Measurements from ENCODE around the gene C22orf15. TPM values are rescaled to one million over a fixed set of nuclear protein-coding genes. Genes with fewer than 3 reads are reported as not detected.

The C22orf15 gene
- total and polyA plus RNA-seq, 2 donors (not counting 3 experiments of a cell fraction or from before 2014, with no cell fraction given) = 0.86 TPM; not detected in 1

- H3K79me2 ChIP-seq (ENCODE audit: control insufficient read depth, insufficient read depth, low read length) = no peaks in the 10 kb centered on the region
- FAIRE-seq (peak; percentile 57), DNase-seq (ENCODE audit: low read depth, low spot score) (peak; percentile 60)
- peaks cover 10% of the 10 kb centered on the region for H3K4me1 ChIP-seq (ENCODE audit: control insufficient read depth, extremely low read depth, insufficient read depth, low read length)
- peak within 1 kb of the TSS; percentile 68 for H3K9ac ChIP-seq (replicated peaks; ENCODE audit: extremely low read depth, insufficient read depth, low read length)
- H3K4me3 ChIP-seq (replicated peaks in 1 of 3; ENCODE audit: insufficient read depth in 1 of 3, low read depth in 1 of 3, low read length in 3 of 3) = peak within 1 kb of the TSS; percentile 88 to 92 (median 89)
- CTCF ChIA-PET = interaction anchor here (0.6 to 1.1 kb wide), 3 partner anchors 19 to 262 kb away, joined by 3 read pairs; no protein-coding TSS in a partner anchor
- no TSS peak for BruUV-seq (replicated peaks)
- peak within 1 kb of the TSS; percentile 93 for H3K4me2 ChIP-seq (ENCODE audit: insufficient read depth, low read length)
- H3K27ac ChIP-seq (ENCODE audit: insufficient read depth, low read depth, low read length) = no peak within 1 kb of the TSS
- intact Hi-C loops (cut with micrococcal nuclease) = loop anchor here (1.0 to 2.0 kb wide), 2 partner anchors 18 to 34 kb away; no protein-coding TSS in a partner anchor
- no peaks in the 10 kb centered on the region for H4K20me1 ChIP-seq (replicated peaks; ENCODE audit: control insufficient read depth, extremely low read depth, insufficient read depth, low read length)
- TF ChIP-seq EZH2 (IDR thresholded peaks at IDR 0.05; ENCODE audit: borderline replicate concordance, low read depth, low read length, severe bottlenecking) (no peak), POLR2A (IDR thresholded peaks at IDR 0.05; ENCODE audit: low read depth, low read length) (no peak), CTCF (IDR thresholded peaks at IDR 0.05; ENCODE audit: extremely low read depth in 1 of 2, insufficient read depth in 1 of 2, low read depth in 1 of 2, low read length in 2 of 2) (peak in 1 of 2 donors; percentile 40), FOS (IDR thresholded peaks at IDR 0.05; ENCODE audit: borderline replicate concordance, insufficient read depth, low read length) (no peak), GATA2 (IDR thresholded peaks at IDR 0.05; ENCODE audit: insufficient read depth, insufficient read length, low read depth, low read length) (no peak), JUN (IDR thresholded peaks at IDR 0.05; ENCODE audit: borderline replicate concordance, insufficient read depth, insufficient read length, low read depth) (no peak), MYC (IDR thresholded peaks at IDR 0.05; ENCODE audit: low read depth, low read length) (no peak), POLR2AphosphoS5 (IDR thresholded peaks at IDR 0.05; ENCODE audit: insufficient read depth, low read depth, low read length) (peak; percentile 65)
- TF ChIP-seq, protein P1, sequence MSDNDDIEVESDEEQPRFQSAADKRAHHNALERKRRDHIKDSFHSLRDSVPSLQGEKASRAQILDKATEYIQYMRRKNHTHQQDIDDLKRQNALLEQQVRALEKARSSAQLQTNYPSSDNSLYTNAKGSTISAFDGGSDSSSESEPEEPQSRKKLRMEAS (IDR thresholded peaks at IDR 0.05; ENCODE audit: insufficient read depth, insufficient read length) = no peak
- no peaks in the 10 kb centered on the region for H3K9me1 ChIP-seq (replicated peaks; ENCODE audit: control insufficient read depth, extremely low read depth, insufficient read depth, low read length)
- POLR2A ChIA-PET = no interaction called here
- H2AFZ ChIP-seq (ENCODE audit: low read depth, low read length) = peak within 1 kb of the TSS; percentile 91
- no peaks in the 10 kb centered on the region for H3K27me3 ChIP-seq (ENCODE audit: control insufficient read depth in 2 of 2, insufficient read depth in 2 of 2, low read length in 2 of 2)
- dilution Hi-C loops (cut with MboI; ENCODE audit: extremely low pct_ligation_motif_present, low sequenced_read_pairs) = no loop called here
- H3K9me3 ChIP-seq (replicated peaks; ENCODE audit: control insufficient read depth, insufficient read depth, low read length) = no peaks in the 10 kb centered on the region
- no peaks in the 10 kb centered on the region for H3K36me3 ChIP-seq (ENCODE audit: control insufficient read depth in 2 of 2, extremely low read depth in 1 of 2, insufficient read depth in 2 of 2, low read length in 2 of 2)
Observed at GRCh38 chr22:23750714-23751440, 11.9 kb upstream of the C22orf15 start, which contains the start of gene ZNF70. Gene ZNF70, minus strand, starts transcription at chr22:23751112. Its CDS starts 5,972 bp downstream, at chr22:23745140.
